HG03378 (cell line): ENCODE results near the gene FRMD5.

ENCODE experiments used
- ATAC-seq: cut with Tn5 transposase; IDR thresholded peaks from one replicate; pipeline ENCODE4 v1.9.1; 2021; ENCODE audit warnings: mild to moderate bottlenecking, moderate library complexity; ENCODE audit not compliant: unreplicated experiment

Gene FRMD5

GRCh38 chr15:43931790-43932435, 263.2 kb downstream of the FRMD5 start:
- no peak for ATAC-seq

- ATAC-seq, result no peak
These were observed 264.0 kb downstream of the FRMD5 start for GRCh38 chr15:43931119-43931518.

GRCh38 chr15:43930556-43930955, 264.5 kb downstream of the FRMD5 start:
- no peak for ATAC-seq

GRCh38 chr15:43930079-43930478, 265.0 kb downstream of the FRMD5 start:
- ATAC-seq, result no peak

- no peak for ATAC-seq
These were observed 266.9 kb downstream of the FRMD5 start for GRCh38 chr15:43928152-43928551.

- ATAC-seq, result no peak
These were observed 267.9 kb downstream of the FRMD5 start for GRCh38 chr15:43927203-43927602.

- no peak for ATAC-seq
These were observed 271.5 kb downstream of the FRMD5 start for GRCh38 chr15:43923553-43923952.

- ATAC-seq, result no peak
These were observed 273.1 kb downstream of the FRMD5 start for GRCh38 chr15:43922021-43922420.

- no peak for ATAC-seq
These were observed 274.3 kb downstream of the FRMD5 start for GRCh38 chr15:43920815-43921214.

GRCh38 chr15:43920254-43920600, 274.8 kb downstream of the FRMD5 start:
- ATAC-seq, result no peak

- no peak for ATAC-seq
These were observed 275.4 kb downstream of the FRMD5 start for GRCh38 chr15:43919540-43920253.

GRCh38 chr15:43918717-43919116, 276.4 kb downstream of the FRMD5 start:
- ATAC-seq, result no peak

- no peak for ATAC-seq
These were observed 278.8 kb downstream of the FRMD5 start for GRCh38 chr15:43916326-43916660.

- ATAC-seq, result no peak
These were observed 279.3 kb downstream of the FRMD5 start for GRCh38 chr15:43915631-43916325.

GRCh38 chr15:43913941-43914340, 281.1 kb downstream of the FRMD5 start:
- no peak for ATAC-seq

- no peak for ATAC-seq
These were observed 281.9 kb downstream of the FRMD5 start for GRCh38 chr15:43913026-43913780.

GRCh38 chr15:43912208-43912607, 282.9 kb downstream of the FRMD5 start:
- no peak for ATAC-seq

- no peak for ATAC-seq
These were observed 283.8 kb downstream of the FRMD5 start for GRCh38 chr15:43911235-43911781.

GRCh38 chr15:43908516-43909050, 286.5 kb downstream of the FRMD5 start:
- ATAC-seq, result no peak

GRCh38 chr15:43905755-43906154, 289.3 kb downstream of the FRMD5 start:
- ATAC-seq, result no peak

GRCh38 chr15:43903864-43904290, 291.2 kb downstream of the FRMD5 start:
- ATAC-seq, result no peak
